ENCODE data around the gene HSP90AB1.

HSP90AB1 gene

DNA sequence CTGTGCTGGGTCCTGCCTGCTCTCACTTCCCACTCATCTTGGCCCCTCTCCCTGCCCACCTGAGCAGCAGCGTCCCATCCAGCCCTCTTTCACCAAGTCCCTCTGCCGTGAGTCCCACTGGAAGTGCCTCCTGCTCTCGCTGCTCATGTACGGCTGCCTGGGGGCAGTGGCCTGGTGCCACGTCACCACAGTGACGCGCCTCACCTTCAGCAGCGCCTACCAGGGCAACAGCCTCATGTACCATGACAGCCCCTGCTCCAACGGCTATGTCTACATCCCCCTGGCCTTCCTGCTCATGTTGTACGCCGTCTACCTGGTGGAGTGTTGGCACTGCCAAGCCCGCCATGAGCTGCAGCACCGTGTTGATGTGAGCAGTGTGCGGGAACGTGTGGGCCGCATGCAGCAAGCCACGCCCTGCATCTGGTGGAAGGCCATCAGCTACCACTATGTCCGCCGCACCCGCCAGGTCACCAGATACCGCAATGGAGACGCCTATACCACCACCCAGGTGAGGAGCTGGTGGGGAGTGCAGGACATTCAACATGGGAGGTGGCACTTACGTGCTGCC is 26.2 kb downstream of the HSP90AB1 start:
- DNase-seq (ENCODE audit: low read depth in 1 of 2, low spot score in 1 of 2): no peak
- in situ Hi-C loops (cut with HindIII; ENCODE audit: low pct_unique_long_range_greater_than_20kb, low sequenced_read_pairs): no loop called here
- TF ChIP-seq JUND (IDR thresholded peaks at IDR 0.05; ENCODE audit: low read depth): no peak

DNA sequence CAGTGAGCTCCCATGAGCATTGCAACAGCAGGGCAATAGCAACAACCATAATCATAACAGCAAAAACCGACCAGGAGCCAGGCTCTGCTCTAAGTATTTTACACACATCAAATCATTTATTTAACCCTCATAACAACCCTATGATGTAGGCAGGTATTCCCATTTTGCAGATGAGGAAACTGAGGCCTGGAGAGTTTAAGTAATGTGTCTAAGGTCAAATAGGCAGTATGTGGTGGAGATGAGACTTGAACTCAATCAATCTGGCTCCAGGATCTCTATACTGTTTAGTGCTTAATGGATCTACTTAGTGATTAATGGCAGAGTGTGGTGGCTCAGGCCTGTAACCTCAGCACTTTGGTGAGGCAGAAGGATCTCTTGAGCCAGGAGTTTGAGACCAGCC is 26.7 kb downstream of the HSP90AB1 start:
- TF ChIP-seq JUND (IDR thresholded peaks at IDR 0.05; ENCODE audit: low read depth): no peak
- no peak for DNase-seq (ENCODE audit: low read depth in 1 of 2, low spot score in 1 of 2)
- in situ Hi-C loops (cut with HindIII; ENCODE audit: low pct_unique_long_range_greater_than_20kb, low sequenced_read_pairs): no loop called here

DNA sequence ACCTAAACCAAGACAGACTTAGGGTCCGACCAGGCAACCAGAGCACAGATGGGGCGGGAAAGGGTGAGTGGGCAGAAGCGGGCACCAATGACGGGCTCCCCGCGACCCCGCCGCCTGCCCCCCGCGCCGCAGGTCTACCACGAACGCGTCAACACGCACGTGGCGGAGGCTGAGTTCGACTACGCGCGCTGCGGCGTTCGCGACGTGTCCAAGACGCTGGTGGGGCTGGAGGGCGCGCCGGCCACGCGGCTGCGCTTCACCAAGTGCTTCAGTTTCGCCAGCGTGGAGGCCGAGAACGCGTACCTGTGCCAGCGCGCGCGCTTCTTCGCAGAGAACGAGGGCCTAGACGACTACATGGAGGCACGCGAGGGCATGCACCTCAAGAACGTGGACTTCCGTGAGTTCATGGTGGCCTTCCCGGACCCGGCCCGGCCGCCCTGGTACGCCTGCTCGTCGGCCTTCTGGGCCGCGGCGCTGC is 28.4 kb downstream of the HSP90AB1 start:
- no peak for TF ChIP-seq JUND (IDR thresholded peaks at IDR 0.05; ENCODE audit: low read depth)
- DNase-seq (ENCODE audit: low read depth in 1 of 2, low spot score in 1 of 2): no peak
- in situ Hi-C loops (cut with HindIII; ENCODE audit: low pct_unique_long_range_greater_than_20kb, low sequenced_read_pairs): no loop called here

DNA sequence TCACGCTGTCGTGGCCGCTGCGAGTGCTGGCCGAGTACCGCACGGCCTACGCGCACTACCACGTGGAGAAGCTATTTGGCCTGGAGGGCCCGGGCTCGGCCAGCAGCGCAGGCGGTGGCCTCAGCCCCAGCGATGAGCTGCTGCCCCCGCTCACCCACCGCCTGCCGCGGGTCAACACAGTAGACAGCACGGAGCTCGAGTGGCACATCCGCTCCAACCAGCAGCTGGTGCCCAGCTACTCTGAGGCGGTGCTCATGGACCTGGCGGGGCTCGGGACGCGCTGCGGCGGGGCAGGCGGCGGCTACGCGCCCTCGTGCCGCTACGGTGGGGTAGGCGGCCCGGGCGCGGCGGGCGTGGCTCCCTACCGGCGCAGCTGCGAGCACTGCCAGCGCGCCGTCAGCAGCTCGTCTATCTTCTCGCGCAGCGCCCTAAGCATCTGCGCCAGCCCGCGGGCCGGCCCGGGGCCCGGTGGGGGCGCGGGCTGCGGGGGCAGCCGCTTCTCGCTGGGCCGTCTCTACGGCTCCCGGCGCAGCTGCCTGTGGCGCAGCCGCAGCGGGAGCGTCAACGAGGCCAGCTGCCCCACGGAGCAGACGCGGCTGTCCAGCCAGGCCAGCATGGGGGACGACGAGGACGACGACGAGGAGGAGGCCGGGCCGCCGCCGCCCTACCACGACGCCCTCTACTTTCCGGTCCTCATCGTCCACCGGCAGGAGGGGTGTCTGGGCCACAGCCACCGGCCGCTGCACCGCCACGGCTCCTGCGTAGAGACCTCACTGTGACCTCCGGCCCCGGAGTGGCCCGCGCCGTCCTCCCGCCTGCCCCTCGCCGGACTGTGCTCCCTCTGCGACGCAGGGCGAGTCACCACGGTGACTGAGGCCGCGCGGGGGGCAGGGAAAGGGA is 29.1 kb downstream of the HSP90AB1 start:
- no peak for TF ChIP-seq JUND (IDR thresholded peaks at IDR 0.05; ENCODE audit: low read depth)
- no peak for DNase-seq (ENCODE audit: low read depth in 1 of 2, low spot score in 1 of 2)
- in situ Hi-C loops (cut with HindIII; ENCODE audit: low pct_unique_long_range_greater_than_20kb, low sequenced_read_pairs): no loop called here

DNA sequence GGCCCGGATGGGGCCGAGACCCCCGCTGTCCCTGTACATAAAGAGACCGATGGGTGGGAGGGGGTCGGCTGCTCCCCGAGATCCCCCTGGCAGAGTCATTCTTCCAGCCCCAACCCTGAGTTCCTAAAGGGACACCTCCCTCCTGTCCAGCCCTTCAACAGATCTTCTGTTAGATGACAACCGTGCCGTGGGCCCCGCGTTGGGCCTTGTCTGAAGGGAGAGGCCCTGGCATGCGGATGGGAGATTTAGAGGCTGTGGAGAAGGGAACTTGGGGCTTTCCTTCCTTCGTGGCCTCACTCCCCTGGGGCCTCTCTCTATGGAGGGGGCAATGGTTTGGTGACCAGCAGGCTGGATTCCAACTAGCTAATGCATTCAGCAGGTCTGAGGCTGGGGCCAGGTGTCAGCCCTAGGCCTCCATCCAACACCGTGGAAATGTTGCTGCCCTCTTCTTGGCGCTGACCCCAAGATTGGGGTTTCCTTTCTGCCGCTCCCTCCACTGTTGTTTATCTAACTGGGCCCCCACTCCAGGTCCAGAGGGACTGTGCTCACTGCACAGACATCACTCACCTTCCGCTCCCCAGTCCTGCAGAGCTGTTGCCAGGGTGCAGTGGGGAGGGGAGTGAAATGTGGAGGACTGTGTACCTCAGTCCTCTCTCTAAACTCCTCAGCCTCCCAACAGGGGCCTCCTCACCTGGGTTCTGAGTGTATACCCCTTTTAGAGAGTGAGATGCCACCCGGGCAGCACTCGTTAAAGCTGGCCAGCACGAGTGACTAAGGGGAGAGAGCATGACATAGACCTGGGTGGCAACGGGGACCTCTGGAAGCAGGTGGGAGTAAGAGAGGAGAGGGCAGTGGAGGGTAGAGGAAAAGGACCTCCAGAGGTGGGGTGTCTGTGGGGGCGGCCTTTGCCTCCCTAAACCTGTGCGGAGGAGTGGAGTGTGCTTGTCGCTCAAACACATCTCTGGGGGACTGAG is 30.1 kb downstream of the HSP90AB1 start:
- no peak for TF ChIP-seq JUND (IDR thresholded peaks at IDR 0.05; ENCODE audit: low read depth)

DNA sequence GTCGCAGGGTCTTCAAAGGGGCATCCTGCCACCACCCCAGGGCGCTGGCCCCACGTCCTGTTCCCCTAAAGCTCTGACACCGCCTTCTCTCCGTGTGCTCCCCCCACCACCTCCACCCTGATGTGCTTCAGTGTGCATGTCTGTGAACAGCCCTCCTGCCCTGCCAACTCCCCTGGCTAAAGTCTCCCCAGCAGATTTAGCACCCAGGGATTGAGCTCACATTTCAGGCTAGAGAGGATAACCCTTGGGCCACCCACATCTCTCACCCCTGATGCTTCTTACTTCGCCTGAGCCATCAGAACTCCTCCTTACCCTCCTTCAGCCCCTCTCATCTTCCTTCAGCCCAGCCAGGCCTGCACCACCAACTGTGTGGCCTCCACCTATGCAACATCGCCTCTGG is 30.9 kb downstream of the HSP90AB1 start:
- no peak for TF ChIP-seq JUND (IDR thresholded peaks at IDR 0.05; ENCODE audit: low read depth)
- in situ Hi-C loops (cut with HindIII; ENCODE audit: low pct_unique_long_range_greater_than_20kb, low sequenced_read_pairs): no loop called here
- no peak for DNase-seq (ENCODE audit: low read depth in 1 of 2, low spot score in 1 of 2)

More for the DNA sequence above, 30.1 kb downstream of the HSP90AB1 start:
- in situ Hi-C loops (cut with HindIII; ENCODE audit: low pct_unique_long_range_greater_than_20kb, low sequenced_read_pairs): no loop called here
- DNase-seq (ENCODE audit: low read depth in 1 of 2, low spot score in 1 of 2): no peak

DNA sequence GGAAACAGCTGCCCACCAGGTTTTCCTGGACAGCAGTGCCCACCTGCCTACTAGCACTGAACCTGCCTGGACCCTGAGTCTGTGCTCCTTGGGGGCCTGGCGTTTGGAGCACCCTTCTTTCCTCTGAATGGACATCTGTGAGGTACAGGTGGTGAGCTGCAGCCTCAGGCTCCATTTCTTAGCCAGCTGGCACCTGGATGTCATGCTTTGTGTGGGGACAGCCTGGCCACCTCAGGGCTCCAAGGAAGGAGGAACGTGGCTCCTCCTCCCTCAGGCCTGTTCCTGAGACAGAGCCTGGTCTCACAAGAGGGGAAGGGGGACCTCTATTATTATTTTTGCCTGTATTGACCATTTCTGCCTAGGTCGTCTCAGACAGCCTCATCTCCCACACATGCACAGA is 31.4 kb downstream of the HSP90AB1 start:
- no peak for TF ChIP-seq JUND (IDR thresholded peaks at IDR 0.05; ENCODE audit: low read depth)
- DNase-seq (ENCODE audit: low read depth in 1 of 2, low spot score in 1 of 2): no peak
- in situ Hi-C loops (cut with HindIII; ENCODE audit: low pct_unique_long_range_greater_than_20kb, low sequenced_read_pairs): no loop called here

DNA sequence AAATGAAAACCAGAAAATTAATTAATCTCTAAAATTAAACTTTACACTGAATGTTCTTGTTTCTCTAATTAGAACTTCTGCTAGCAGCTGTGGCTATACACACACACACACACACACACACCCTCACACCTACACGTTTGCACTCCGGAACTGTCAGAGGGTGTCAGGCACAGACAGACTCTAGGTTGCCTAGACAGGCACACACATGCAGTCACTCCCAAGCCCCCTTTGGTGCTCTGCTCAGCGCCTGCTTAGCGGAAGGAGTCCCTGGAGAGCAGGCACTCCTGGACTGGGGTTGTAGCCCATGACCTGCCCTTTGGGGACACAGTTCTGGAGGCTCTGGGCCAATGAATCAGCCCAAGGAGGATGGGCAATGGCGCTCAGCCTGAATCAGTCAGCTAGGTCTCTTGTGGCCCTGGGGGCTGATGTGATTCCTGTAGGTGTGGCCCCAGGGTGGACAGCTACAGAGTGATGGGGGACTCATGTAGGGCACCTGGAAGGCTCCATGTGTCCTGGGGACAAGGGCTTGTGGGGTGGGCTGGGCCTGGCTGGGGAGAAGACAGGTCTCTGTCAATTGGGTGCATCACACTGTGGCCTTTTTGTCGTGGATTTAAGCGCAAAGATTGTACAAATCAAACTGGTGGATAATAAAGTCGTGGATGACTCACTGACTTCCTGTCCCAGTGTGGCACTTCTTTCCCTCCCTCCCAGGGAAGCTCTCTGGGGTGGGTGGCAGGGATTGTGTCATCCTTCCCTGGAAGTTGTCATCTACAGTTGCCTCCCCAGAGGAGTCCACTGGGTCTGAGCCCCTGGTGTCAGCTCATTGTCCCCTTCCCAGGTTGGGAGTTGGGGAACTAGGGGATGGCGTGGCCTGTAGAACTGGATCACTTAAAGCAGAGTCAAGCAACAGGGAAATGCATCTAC is 32.1 kb downstream of the HSP90AB1 start:
- in situ Hi-C loops (cut with HindIII; ENCODE audit: low pct_unique_long_range_greater_than_20kb, low sequenced_read_pairs): no loop called here
- TF ChIP-seq JUND (IDR thresholded peaks at IDR 0.05; ENCODE audit: low read depth): no peak
- DNase-seq (ENCODE audit: low read depth in 1 of 2, low spot score in 1 of 2): no peak

DNA sequence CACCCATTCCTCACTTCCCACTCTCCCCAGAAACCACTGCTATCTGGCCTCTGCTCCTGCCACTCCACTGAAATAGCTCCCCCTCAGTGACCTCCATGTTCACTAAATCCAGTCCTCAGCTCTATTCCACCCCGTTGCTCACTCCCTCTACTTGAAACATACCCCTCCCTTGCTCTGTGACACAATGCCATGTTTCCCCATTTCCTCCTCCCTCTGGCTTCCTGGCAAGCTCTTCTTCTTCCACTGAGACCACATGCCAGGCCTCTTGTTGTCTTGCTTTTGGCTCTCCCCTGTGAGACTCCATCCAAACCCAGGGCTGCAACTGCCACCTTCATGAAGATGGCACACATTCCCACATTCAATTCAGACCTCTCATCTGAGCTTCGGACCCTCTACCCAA is 37.2 kb downstream of the HSP90AB1 start:
- TF ChIP-seq JUND (IDR thresholded peaks at IDR 0.05; ENCODE audit: low read depth): no peak
- in situ Hi-C loops (cut with HindIII; ENCODE audit: low pct_unique_long_range_greater_than_20kb, low sequenced_read_pairs): no loop called here
- DNase-seq (ENCODE audit: low read depth in 1 of 2, low spot score in 1 of 2): no peak

DNA sequence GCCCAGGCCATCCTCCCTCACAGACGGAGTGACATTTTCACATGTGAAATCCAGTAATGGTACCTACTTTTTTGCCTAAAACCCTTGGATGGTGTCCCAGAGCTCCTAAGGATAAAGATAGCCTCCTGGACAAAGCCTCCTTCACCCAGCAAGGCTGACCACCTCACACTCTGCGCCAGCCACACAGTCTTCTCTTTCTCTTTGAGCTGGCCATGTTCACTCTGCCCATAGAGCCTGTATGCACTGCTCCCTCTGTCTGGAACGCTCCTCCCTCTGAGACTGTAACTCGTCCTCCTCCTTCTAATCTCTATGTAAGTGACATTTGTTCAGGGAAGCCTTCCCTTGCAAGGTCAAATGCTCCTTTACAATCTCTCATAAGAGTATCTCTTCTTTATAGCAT is 38.0 kb downstream of the HSP90AB1 start:
- no peak for TF ChIP-seq JUND (IDR thresholded peaks at IDR 0.05; ENCODE audit: low read depth)

DNA sequence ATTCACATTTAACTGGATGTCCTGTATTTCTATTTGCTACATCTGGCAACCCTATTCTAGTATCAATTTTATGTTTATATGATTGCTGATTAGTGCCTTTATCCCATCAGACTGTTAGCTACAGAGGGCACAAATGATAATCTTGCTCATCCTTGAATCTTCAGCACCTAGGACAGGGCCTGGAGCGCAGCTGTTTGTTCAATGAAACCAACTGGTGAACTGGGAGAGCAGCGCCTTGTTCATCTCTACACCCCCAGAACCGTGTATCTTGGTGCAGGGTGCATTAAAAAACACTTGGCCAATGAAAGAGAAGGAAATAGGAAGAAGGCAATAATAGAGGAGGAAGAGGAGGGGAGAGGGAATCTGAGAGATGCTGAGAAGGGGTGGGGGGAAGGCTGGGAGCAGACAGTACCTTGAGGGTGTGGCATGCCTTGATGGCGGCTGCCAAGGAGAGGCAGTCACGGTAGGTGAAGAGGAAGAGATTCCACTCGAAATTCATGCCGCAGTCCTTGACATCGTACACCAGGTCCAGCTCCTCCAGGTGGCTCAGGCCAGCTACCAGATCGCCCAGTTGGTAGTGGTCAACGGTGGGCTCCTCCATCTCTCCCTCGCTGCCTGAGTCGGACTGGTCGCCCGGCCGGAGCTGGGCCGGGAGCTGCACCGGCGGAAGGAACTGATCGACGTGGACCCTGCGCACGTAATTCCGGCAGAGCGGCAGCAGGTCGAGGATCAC is 38.8 kb downstream of the HSP90AB1 start:
- in situ Hi-C loops (cut with HindIII; ENCODE audit: low pct_unique_long_range_greater_than_20kb, low sequenced_read_pairs): no loop called here
- DNase-seq (ENCODE audit: low read depth in 1 of 2, low spot score in 1 of 2): peak; percentile 61 to 76
- no peak for TF ChIP-seq JUND (IDR thresholded peaks at IDR 0.05; ENCODE audit: low read depth)

More for the DNA sequence above, 38.0 kb downstream of the HSP90AB1 start:
- DNase-seq (ENCODE audit: low read depth in 1 of 2, low spot score in 1 of 2): no peak
- in situ Hi-C loops (cut with HindIII; ENCODE audit: low pct_unique_long_range_greater_than_20kb, low sequenced_read_pairs): no loop called here
